SK-N-SH treated with all-trans-retinoic acid at 6 μM for 48 hours (cell line): ENCODE measurements around the gene TMBIM6.
"Not testable (repeated sequence)": the region's sequence is repeated elsewhere in the genome, so short reads cannot be mapped to it uniquely, and the experiment has no call there.

Source experiments
- ATAC-seq: fragments of 200-7000 bp; cut with Tn5 transposase; 3 replicates; pipeline ENCODE4 v1.9.1; 2020; ENCODE audit warnings: mild to moderate bottlenecking, moderate library complexity
- ARNTL ChIP-seq: fragments of 450-650 bp; formaldehyde crosslinking; IDR thresholded peaks from 2 replicates; pipeline ENCODE4 v1.5.0; 2020; ENCODE audit warnings: low read depth, mild to moderate bottlenecking, moderate library complexity, borderline replicate concordance
- BACH2 ChIP-seq: fragments of 250-450 bp; sonication (Bioruptor Pico); IDR thresholded peaks from 2 replicates; pipeline ENCODE4 v1.9.0; 2021; ENCODE audit warnings: mild to moderate bottlenecking, borderline replicate concordance
- ESRRG ChIP-seq: fragments of 250-450 bp; sonication (Bioruptor Pico); IDR thresholded peaks from 2 replicates; pipeline ENCODE4 v1.6.1; 2021; ENCODE audit warnings: mild to moderate bottlenecking
- GLIS3 ChIP-seq: fragments of 250-450 bp; sonication (Bioruptor Pico); IDR thresholded peaks from 2 replicates; pipeline ENCODE4 v1.5.0; 2020; ENCODE audit warnings: mild to moderate bottlenecking, moderate library complexity
- OSR1 ChIP-seq: fragments of 250-450 bp; sonication (Bioruptor Pico); IDR thresholded peaks from 2 replicates; pipeline ENCODE4 v1.8.0; 2022; ENCODE audit warnings: moderate library complexity, mild to moderate bottlenecking, inconsistent platforms
- PATZ1 ChIP-seq: fragments of 250-450 bp; sonication (Bioruptor Pico); IDR thresholded peaks from 2 replicates; pipeline ENCODE4 v1.8.0; 2020; ENCODE audit warnings: mild to moderate bottlenecking, moderate library complexity, borderline replicate concordance
- PPARA ChIP-seq: fragments of 250-450 bp; sonication (Bioruptor Pico); IDR thresholded peaks from 2 replicates; pipeline ENCODE4 v1.5.0; 2020; ENCODE audit warnings: mild to moderate bottlenecking, borderline replicate concordance
- RARB ChIP-seq: fragments of 250-450 bp; sonication (Bioruptor Pico); IDR thresholded peaks from 2 replicates; pipeline ENCODE4 v1.8.0; 2021; ENCODE audit warnings: mild to moderate bottlenecking, moderate library complexity
- SNAI2 ChIP-seq: fragments of 250-450 bp; sonication (Bioruptor Pico); IDR thresholded peaks from 2 replicates; pipeline ENCODE4 v1.5.0; 2020; ENCODE audit warnings: mild to moderate bottlenecking, moderate library complexity
- TCF4 ChIP-seq: fragments of 250-450 bp; sonication (Bioruptor Pico); IDR thresholded peaks from 2 replicates; pipeline ENCODE4 v1.8.0; 2021; ENCODE audit warnings: mild to moderate bottlenecking, moderate library complexity, borderline replicate concordance
- TOX ChIP-seq: fragments of 250-450 bp; sonication (Bioruptor Pico); IDR thresholded peaks from 2 replicates; pipeline ENCODE4 v1.8.0; 2021; ENCODE audit warnings: mild to moderate bottlenecking, moderate library complexity, borderline replicate concordance
- ZC3H10 ChIP-seq: fragments of 250-450 bp; sonication (Bioruptor Pico); IDR thresholded peaks from 2 replicates; pipeline ENCODE4 v1.5.1; 2021; ENCODE audit warnings: mild to moderate bottlenecking, moderate library complexity
- ZFP30 ChIP-seq: fragments of 450-650 bp; formaldehyde crosslinking; IDR thresholded peaks from 2 replicates; pipeline ENCODE4 v1.5.0; 2022; ENCODE audit warnings: mild to moderate bottlenecking, moderate library complexity
- ZNF565 ChIP-seq: fragments of 450-650 bp; formaldehyde crosslinking; conservative IDR thresholded peaks from 2 replicates; pipeline ENCODE4 v1.5.0; 2020; ENCODE audit warnings: low read depth, mild to moderate bottlenecking, moderate library complexity
- ZNF70 ChIP-seq: fragments of 450-650 bp; formaldehyde crosslinking; IDR thresholded peaks from 2 replicates; pipeline ENCODE4 v1.5.0; 2020; ENCODE audit warnings: mild to moderate bottlenecking, moderate library complexity
- ZNF8 ChIP-seq: fragments of 450-650 bp; formaldehyde crosslinking; IDR thresholded peaks from 2 replicates; pipeline ENCODE4 v1.5.0; 2020; ENCODE audit warnings: mild to moderate bottlenecking, moderate library complexity
- TF ChIP-seq, protein P1 (sequence below): fragments of 250-450 bp; sonication (Bioruptor Pico); IDR thresholded peaks from 2 replicates; pipeline ENCODE4 v1.8.0; 2021; ENCODE audit warnings: low read depth, mild to moderate bottlenecking, moderate library complexity, borderline replicate concordance
- TF ChIP-seq, protein P2 (sequence below): fragments of 250-450 bp; sonication (Bioruptor Pico); IDR thresholded peaks from 2 replicates; pipeline ENCODE4 v1.5.1; 2020; ENCODE audit warnings: low read depth, mild to moderate bottlenecking, moderate library complexity
- TF ChIP-seq, protein P3 (sequence below): fragments of 250-450 bp; sonication (Bioruptor Pico); IDR thresholded peaks from 2 replicates; pipeline ENCODE4 v1.5.0; 2020; ENCODE audit warnings: mild to moderate bottlenecking, moderate library complexity

TMBIM6 gene

DNA sequence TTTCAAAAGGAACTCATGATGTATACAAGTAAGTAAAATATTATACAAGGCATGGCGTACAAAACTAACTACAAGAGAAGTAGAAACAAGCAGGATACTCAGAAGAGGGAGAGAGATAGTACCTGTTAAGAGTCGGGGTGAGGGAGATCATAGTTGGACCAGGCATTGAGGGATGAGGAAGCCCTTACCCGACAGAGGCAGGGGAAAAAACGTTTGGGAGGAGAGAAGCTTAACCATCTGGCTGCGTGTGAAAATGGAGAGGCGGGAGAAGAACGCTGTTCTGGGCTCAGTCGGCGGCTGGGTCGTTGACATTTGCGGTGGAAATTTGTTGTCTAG is 33.6 kb upstream of the TMBIM6 start:
- ATAC-seq: no peak

DNA sequence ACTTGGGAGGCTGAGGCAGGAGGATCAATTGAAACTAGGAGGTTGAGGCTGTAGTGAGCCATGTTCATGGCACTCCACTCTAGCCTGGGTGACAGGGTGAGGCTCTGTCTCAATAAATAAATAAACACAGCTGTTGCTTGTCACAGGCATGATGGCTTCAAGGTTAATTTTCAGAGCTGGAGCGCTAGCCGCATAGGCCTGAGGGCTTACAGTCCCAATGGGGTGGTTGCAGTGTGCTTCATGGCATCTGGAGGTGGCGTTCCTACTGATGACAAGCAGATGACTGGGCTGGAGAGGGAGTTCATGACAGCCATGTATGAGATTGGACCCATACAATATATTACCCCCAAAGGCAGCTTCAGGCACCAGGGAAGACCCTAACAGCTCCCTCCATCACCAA is 32.5 kb upstream of the TMBIM6 start:
- ATAC-seq: no peak
- TF ChIP-seq ZNF565 (CRISPR knock-in tag): no peak
- no peak for TF ChIP-seq ARNTL (CRISPR knock-in tag)
- no peak for TF ChIP-seq GLIS3 (CRISPR knock-in tag)
- TF ChIP-seq OSR1 (CRISPR knock-in tag): no peak
- TF ChIP-seq ZNF70 (CRISPR knock-in tag): no peak
- no peak for TF ChIP-seq ZNF8 (CRISPR knock-in tag)
- no peak for TF ChIP-seq TOX (CRISPR knock-in tag)
- TF ChIP-seq, protein P1, sequence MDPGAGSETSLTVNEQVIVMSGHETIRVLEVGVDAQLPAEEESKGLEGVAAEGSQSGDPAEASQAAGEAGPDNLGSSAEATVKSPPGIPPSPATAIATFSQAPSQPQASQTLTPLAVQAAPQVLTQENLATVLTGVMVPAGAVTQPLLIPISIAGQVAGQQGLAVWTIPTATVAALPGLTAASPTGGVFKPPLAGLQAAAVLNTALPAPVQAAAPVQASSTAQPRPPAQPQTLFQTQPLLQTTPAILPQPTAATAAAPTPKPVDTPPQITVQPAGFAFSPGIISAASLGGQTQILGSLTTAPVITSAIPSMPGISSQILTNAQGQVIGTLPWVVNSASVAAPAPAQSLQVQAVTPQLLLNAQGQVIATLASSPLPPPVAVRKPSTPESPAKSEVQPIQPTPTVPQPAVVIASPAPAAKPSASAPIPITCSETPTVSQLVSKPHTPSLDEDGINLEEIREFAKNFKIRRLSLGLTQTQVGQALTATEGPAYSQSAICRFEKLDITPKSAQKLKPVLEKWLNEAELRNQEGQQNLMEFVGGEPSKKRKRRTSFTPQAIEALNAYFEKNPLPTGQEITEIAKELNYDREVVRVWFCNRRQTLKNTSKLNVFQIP: no peak
- no peak for TF ChIP-seq BACH2 (CRISPR knock-in tag)
- TF ChIP-seq ZFP30 (CRISPR knock-in tag): no peak

More for the DNA sequence above, 33.6 kb upstream of the TMBIM6 start:
- TF ChIP-seq OSR1 (CRISPR knock-in tag): no peak
- TF ChIP-seq TCF4 (CRISPR knock-in tag): no peak
- TF ChIP-seq ESRRG (CRISPR knock-in tag): no peak
- TF ChIP-seq ZNF70 (CRISPR knock-in tag): no peak
- TF ChIP-seq RARB: no peak
- TF ChIP-seq, protein P1: no peak
- no peak for TF ChIP-seq SNAI2 (CRISPR knock-in tag)
- TF ChIP-seq, protein P2, sequence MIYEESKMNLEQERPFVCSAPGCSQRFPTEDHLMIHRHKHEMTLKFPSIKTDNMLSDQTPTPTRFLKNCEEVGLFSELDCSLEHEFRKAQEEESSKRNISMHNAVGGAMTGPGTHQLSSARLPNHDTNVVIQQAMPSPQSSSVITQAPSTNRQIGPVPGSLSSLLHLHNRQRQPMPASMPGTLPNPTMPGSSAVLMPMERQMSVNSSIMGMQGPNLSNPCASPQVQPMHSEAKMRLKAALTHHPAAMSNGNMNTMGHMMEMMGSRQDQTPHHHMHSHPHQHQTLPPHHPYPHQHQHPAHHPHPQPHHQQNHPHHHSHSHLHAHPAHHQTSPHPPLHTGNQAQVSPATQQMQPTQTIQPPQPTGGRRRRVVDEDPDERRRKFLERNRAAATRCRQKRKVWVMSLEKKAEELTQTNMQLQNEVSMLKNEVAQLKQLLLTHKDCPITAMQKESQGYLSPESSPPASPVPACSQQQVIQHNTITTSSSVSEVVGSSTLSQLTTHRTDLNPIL (CRISPR knock-in tag): no peak
- no peak for TF ChIP-seq ZNF8 (CRISPR knock-in tag)
- TF ChIP-seq BACH2 (CRISPR knock-in tag): no peak
- no peak for TF ChIP-seq PPARA (CRISPR knock-in tag)
- no peak for TF ChIP-seq ZFP30 (CRISPR knock-in tag)

DNA sequence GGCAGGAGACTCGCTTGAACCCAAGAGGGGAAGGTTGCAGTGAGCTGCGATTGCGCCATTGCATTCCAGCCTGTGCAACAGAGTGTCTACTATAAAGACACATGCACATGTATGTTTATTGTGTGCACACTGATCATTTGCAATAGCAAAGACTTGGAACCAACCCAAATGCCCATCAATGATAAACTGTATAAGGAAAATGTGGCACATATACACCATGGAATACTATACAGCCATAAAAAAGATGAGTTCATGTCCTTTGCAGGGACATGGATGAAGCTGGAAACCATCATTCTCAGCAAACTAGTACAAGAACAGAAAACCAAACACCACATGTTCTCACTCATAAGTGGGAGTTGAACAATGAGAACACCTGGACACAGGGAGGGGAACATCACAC is 27.4 kb upstream of the TMBIM6 start:
- not testable (repeated sequence) for ATAC-seq

- TF ChIP-seq OSR1 (CRISPR knock-in tag) (no peak), SNAI2 (CRISPR knock-in tag) (no peak), ZFP30 (CRISPR knock-in tag) (no peak), ZC3H10 (CRISPR knock-in tag) (no peak), PPARA (CRISPR knock-in tag) (no peak), ARNTL (CRISPR knock-in tag) (no peak)
- TF ChIP-seq, all 23 proteins: peak for 0
Observed at GRCh38 chr12:49716553-49716952, 24.8 kb upstream of the TMBIM6 start.

GRCh38 chr12:49717800-49718199 is 23.6 kb upstream of the TMBIM6 start:
- not testable (repeated sequence) for ATAC-seq

More at GRCh38 chr12:49716553-49716952, 24.8 kb upstream of the TMBIM6 start:
- ATAC-seq: no peak

DNA sequence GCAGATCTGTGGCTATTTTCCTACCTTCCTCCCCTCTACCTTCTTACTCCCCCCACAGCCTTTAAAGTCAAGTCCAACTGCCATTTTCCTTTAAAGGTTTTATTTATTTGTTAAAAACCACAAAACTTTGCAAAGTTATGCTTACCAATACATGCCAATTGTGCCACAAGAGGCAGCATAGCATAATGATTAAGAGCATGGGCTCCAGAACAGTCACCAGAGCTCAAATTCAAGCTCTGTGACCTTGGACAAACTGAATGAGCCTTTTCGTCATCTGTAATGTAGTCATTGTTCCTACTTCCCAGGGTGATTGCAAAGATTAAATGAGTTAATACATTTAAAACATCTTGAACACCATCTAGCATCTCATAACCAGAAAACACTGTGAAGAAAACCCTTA is 21.1 kb upstream of the TMBIM6 start:
- ATAC-seq: peak; percentile 39; the same call in 1 of the 3 replicates
- TF ChIP-seq, protein P3, sequence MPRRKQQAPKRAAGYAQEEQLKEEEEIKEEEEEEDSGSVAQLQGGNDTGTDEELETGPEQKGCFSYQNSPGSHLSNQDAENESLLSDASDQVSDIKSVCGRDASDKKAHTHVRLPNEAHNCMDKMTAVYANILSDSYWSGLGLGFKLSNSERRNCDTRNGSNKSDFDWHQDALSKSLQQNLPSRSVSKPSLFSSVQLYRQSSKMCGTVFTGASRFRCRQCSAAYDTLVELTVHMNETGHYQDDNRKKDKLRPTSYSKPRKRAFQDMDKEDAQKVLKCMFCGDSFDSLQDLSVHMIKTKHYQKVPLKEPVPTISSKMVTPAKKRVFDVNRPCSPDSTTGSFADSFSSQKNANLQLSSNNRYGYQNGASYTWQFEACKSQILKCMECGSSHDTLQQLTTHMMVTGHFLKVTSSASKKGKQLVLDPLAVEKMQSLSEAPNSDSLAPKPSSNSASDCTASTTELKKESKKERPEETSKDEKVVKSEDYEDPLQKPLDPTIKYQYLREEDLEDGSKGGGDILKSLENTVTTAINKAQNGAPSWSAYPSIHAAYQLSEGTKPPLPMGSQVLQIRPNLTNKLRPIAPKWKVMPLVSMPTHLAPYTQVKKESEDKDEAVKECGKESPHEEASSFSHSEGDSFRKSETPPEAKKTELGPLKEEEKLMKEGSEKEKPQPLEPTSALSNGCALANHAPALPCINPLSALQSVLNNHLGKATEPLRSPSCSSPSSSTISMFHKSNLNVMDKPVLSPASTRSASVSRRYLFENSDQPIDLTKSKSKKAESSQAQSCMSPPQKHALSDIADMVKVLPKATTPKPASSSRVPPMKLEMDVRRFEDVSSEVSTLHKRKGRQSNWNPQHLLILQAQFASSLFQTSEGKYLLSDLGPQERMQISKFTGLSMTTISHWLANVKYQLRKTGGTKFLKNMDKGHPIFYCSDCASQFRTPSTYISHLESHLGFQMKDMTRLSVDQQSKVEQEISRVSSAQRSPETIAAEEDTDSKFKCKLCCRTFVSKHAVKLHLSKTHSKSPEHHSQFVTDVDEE (CRISPR knock-in tag): no peak
- TF ChIP-seq BACH2 (CRISPR knock-in tag) (no peak), PATZ1 (CRISPR knock-in tag) (no peak), OSR1 (CRISPR knock-in tag) (no peak)
- TF ChIP-seq, protein P2 (CRISPR knock-in tag): no peak

DNA sequence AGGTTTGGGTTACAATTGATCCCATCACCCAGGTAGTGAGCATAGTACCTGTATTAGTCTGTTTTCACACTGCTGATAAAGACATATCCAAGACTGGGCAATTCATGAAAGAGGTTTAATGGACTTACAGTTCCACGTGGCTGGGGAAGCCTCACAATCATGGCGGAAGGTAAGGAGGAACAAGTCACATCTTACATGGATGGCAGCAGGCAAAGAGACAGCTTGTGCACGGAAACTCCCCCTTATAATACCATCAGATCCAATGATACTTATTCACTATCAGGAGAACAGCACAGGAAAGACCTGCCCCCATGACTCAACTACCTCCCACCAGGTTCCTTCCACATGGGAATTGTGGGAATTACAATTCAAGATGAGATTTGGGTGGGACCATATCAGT is 20.0 kb upstream of the TMBIM6 start:
- not testable (repeated sequence) for ATAC-seq
